GM23338 (cell line): ENCODE data around the gene EIF4E2. TPM values are rescaled to one million over a fixed set of nuclear protein-coding genes. Genes with fewer than 3 reads are reported as not detected.

ENCODE experiments used
- ATAC-seq: fragments of 200-7000 bp; cut with Tn5 transposase; 3 replicates; pipeline ENCODE4 v1.9.1; 2020
- DNase-seq: peaks from one replicate; pipeline ENCODE4 v3.0.0-alpha.2; 2015; ENCODE audit warnings: low spot score
- H2AFZ ChIP-seq: fragments of 200-600 bp; sonication (generic); 2 replicates; pipeline ENCODE4 v1.8.0; 2016; ENCODE audit warnings: antibody characterized with exemption, mild to moderate bottlenecking, moderate library complexity
- H3F3A ChIP-seq: fragments of 200-600 bp; sonication (generic); replicated peaks from 2 replicates; pipeline ENCODE4 v1.8.0; 2017; ENCODE audit warnings: antibody characterized with exemption, mixed run types, low read depth
- H3K27ac ChIP-seq: fragments of 200-600 bp; sonication (generic); 2 replicates; pipeline ENCODE4 v1.6.1; 2016; ENCODE audit warnings: low read depth
- H3K27me3 ChIP-seq: fragments of 200-600 bp; sonication (generic); 2 replicates; pipeline ENCODE4 v1.8.0; 2016; ENCODE audit warnings: mild to moderate bottlenecking, mixed run types, moderate library complexity; ENCODE audit not compliant: insufficient read depth
- H3K36me3 ChIP-seq: fragments of 200-600 bp; sonication (generic); 2 replicates; pipeline ENCODE4 v1.8.0; 2016; ENCODE audit warnings: mild to moderate bottlenecking; ENCODE audit not compliant: insufficient read depth
- H3K4me1 ChIP-seq: fragments of 200-600 bp; sonication (generic); 2 replicates; pipeline ENCODE4 v1.8.0; 2016; ENCODE audit warnings: mild to moderate bottlenecking, moderate library complexity; ENCODE audit not compliant: insufficient read depth
- H3K4me2 ChIP-seq: fragments of 200-600 bp; sonication (generic); 2 replicates; pipeline ENCODE4 v1.7.1; 2017; ENCODE audit warnings: mixed run types
- H3K4me3 ChIP-seq: fragments of 200-600 bp; sonication (generic); 2 replicates; pipeline ENCODE4 v1.6.1; 2016; ENCODE audit warnings: mixed run types
- H3K79me2 ChIP-seq: fragments of 200-600 bp; sonication (generic); replicated peaks from 2 replicates; pipeline ENCODE4 v1.8.0; 2017; ENCODE audit warnings: mild to moderate bottlenecking; ENCODE audit not compliant: insufficient read depth
- H3K9me2 ChIP-seq: fragments of 200-600 bp; sonication (generic); 2 replicates; pipeline ENCODE4 v1.8.0; 2017; ENCODE audit not compliant: insufficient read depth
- H4K20me1 ChIP-seq: fragments of 200-600 bp; sonication (generic); replicated peaks from 2 replicates; pipeline ENCODE4 v1.8.0; 2017; ENCODE audit warnings: mild to moderate bottlenecking; ENCODE audit not compliant: insufficient read depth
- H3K27ac Mint-ChIP-seq: 2 replicates; pipeline ENCODE4 v1.8.0; 2020; ENCODE audit warnings: inconsistent platforms, mild to moderate bottlenecking, moderate library complexity, mixed read lengths
- H3K27me3 Mint-ChIP-seq: 3 replicates; pipeline ENCODE4 v1.8.0; 2022; ENCODE audit warnings: low read depth, mild to moderate bottlenecking, moderate library complexity, mixed read lengths, inconsistent platforms; ENCODE audit not compliant: insufficient read depth, poor library complexity
- H3K36me3 Mint-ChIP-seq: 3 replicates; pipeline ENCODE4 v1.8.0; 2021; ENCODE audit warnings: low read depth, mild to moderate bottlenecking, inconsistent platforms, moderate library complexity, mixed read lengths
- H3K4me1 Mint-ChIP-seq: 3 replicates; pipeline ENCODE4 v1.8.0; 2020; ENCODE audit warnings: mild to moderate bottlenecking, inconsistent platforms, mixed read lengths
- H3K4me3 Mint-ChIP-seq: 3 replicates; pipeline ENCODE4 v1.8.0; 2021; ENCODE audit warnings: moderate library complexity, mild to moderate bottlenecking, inconsistent platforms, mixed read lengths
- H3K9me3 Mint-ChIP-seq: 3 replicates; pipeline ENCODE4 v1.8.0; 2020; ENCODE audit warnings: moderate library complexity, mild to moderate bottlenecking, inconsistent platforms, mixed read lengths
- CREB1 ChIP-seq: fragments of 250-450 bp; sonication (Bioruptor Pico); IDR thresholded peaks from 2 replicates; pipeline ENCODE4 v1.5.0; 2020; ENCODE audit warnings: low read depth, mild to moderate bottlenecking, moderate library complexity
- CTCF ChIP-seq, 2 experiments: fragments of 200-600 bp in 1 of 2; sonication (generic) in 1 of 2; conservative IDR thresholded peaks; 2 replicates each; pipeline versions ENCODE4 v1.5.1 to v1.6.1; 2016 to 2017; ENCODE audit warnings: antibody characterized with exemption in 2 of 2, low read depth in 2 of 2, mild to moderate bottlenecking in 2 of 2, moderate library complexity in 1 of 2
- ETS1 ChIP-seq: IDR thresholded peaks from 2 replicates; pipeline ENCODE4 v1.6.1; 2016; ENCODE audit warnings: antibody characterized with exemption
- EZH2 ChIP-seq: fragments of 200-600 bp; sonication (generic); IDR thresholded peaks from one replicate; pipeline ENCODE4 v1.8.0; 2017; ENCODE audit warnings: antibody characterized with exemption, mild to moderate bottlenecking, low read depth; ENCODE audit not compliant: unreplicated experiment
- EZH2phosphoT487 ChIP-seq: fragments of 200-600 bp; sonication (generic); IDR thresholded peaks from one replicate; pipeline ENCODE4 v1.8.1; 2018; ENCODE audit warnings: antibody characterized with exemption; ENCODE audit not compliant: unreplicated experiment
- JUNB ChIP-seq: IDR thresholded peaks from one replicate; pipeline ENCODE4 v1.6.1; 2016; ENCODE audit warnings: antibody characterized with exemption; ENCODE audit not compliant: unreplicated experiment
- NANOG ChIP-seq: IDR thresholded peaks from 2 replicates; pipeline ENCODE4 v1.6.1; 2016; ENCODE audit warnings: antibody characterized with exemption, borderline replicate concordance
- REST ChIP-seq: IDR thresholded peaks from one replicate; pipeline ENCODE4 v1.6.1; 2018; ENCODE audit warnings: antibody characterized with exemption; ENCODE audit not compliant: unreplicated experiment
- STAT1 ChIP-seq: IDR thresholded peaks from one replicate; pipeline ENCODE4 v1.6.1; 2016; ENCODE audit warnings: antibody characterized with exemption; ENCODE audit not compliant: unreplicated experiment
- ZNF114 ChIP-seq: fragments of 250-450 bp; sonication (Bioruptor Pico); IDR thresholded peaks from 2 replicates; pipeline ENCODE4 v1.5.0; 2020; ENCODE audit warnings: mild to moderate bottlenecking, moderate library complexity
- ZNF331 ChIP-seq: fragments of 250-450 bp; sonication (Bioruptor Pico); IDR thresholded peaks from 2 replicates; pipeline ENCODE4 v1.5.0; 2020; ENCODE audit warnings: low read depth, mild to moderate bottlenecking, moderate library complexity
- ZNF462 ChIP-seq: fragments of 250-450 bp; sonication (Bioruptor Pico); IDR thresholded peaks from 2 replicates; pipeline ENCODE4 v1.5.0; 2020; ENCODE audit warnings: mild to moderate bottlenecking, moderate library complexity
- polyA plus RNA-seq: library from polyadenylated mRNA; unstranded; fragments of >200 nt; fragmentation: Nextera tagmentation; extraction: Ambion mirVana; gene quantifications from 2 replicates; pipeline ENCODE4 v1.2.1, GENCODE V29; 2016
- total RNA-seq: library from RNA; depleted of rRNA; stranded (reverse); fragments of >200 nt; shearing (Covaris generic); gene quantifications from 2 replicates; pipeline ENCODE4 v1.2.3, GENCODE V29; 2014

Gene EIF4E2
- total and polyA plus RNA-seq, 2 experiments from 2014 or later: 68.1 to 152 TPM

DNA sequence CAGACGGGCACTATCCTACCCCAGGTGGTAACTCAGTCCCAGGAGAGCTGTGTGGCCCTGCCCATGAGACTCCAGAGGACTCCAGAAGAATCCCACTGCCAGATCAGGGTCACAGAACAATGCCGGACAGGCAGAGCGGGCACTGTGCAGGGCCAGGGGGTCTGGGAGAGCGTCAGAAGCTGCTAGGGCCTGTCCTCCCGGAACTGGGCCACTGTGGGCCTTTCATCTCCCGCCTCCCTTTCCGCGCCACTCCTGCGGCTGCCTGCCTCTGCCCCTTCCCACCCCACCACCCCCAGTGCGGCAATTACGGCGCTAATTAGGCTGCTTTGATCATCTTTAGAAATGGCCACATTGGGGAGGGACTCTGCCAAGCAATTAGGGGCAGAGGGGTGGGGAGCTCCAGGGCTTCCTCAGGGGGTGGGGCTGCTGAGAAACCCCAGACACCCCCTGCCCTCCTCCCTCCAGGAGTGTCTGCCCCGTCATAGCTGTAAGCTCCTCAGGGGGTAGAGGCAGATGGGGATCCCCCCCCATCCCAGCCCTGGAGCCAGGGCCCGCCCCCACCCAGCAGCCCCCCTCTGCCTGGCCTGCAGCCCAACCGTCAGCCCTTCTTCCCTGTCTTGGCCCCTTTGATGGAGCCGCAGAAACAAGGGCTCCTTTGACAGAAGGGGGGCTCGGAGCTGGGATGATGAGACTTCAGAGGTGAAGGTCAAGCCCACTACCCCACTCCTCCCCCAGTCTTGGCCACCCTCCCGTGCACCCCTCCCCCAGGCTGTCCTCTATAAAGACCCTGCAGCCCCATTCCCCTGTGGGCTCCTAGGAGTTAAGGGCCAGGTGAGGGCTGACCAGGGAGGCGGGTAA is 30.7 kb upstream of the EIF4E2 start, which contains the start of gene PRSS56:
PRSS56 (plus strand) TSS at position 808 of the 858 bp plus-strand sequence. CDS start 211 bp downstream, outside the sequence.
- H3K36me3 ChIP-seq: no peaks in the 10 kb centered on the region
- H3K27ac ChIP-seq: no peak within 1 kb of the TSS
- no peaks in the 10 kb centered on the region; the same call in 1 of the 2 replicates for H3K4me1 ChIP-seq
- 0 out of 2 replicates have a peak, but pooled peaks cover 5% of the 10 kb centered on the region for H3F3A ChIP-seq
- no peak within 1 kb of the TSS for H3K4me2 ChIP-seq
- H3K4me1 Mint-ChIP-seq: peaks cover 21% of the 10 kb centered on the region
- H3K36me3 Mint-ChIP-seq: no peaks in the 10 kb centered on the region
- H3K27me3 Mint-ChIP-seq: peaks cover 32% of the 10 kb centered on the region
- no peak within 1 kb of the TSS for H3K27ac Mint-ChIP-seq
- no peak within 1 kb of the TSS for H3K4me3 Mint-ChIP-seq
- ATAC-seq (no peak), DNase-seq (no peak)
- no peak within 1 kb of the TSS for H3K4me3 ChIP-seq
- H3K9me2 ChIP-seq: no peaks in the 10 kb centered on the region
- no peaks in the 10 kb centered on the region for H3K9me3 Mint-ChIP-seq
- no peaks in the 10 kb centered on the region for H4K20me1 ChIP-seq
- TF ChIP-seq REST: no peak
- TF ChIP-seq JUNB: no peak
- no peak for TF ChIP-seq ZNF331 (CRISPR knock-in tag)
- no peak for TF ChIP-seq CREB1 (CRISPR knock-in tag)
- TF ChIP-seq CTCF (conservative IDR thresholded peaks at IDR 0.05; ENCODE audit: low read depth in 2 of 2): no peak
- no peak for TF ChIP-seq ETS1
- no peak for TF ChIP-seq ZNF114
- no peak for TF ChIP-seq EZH2phosphoT487
- TF ChIP-seq ZNF462 (CRISPR knock-in tag): no peak
- no peak for TF ChIP-seq EZH2
- TF ChIP-seq NANOG: no peak
- TF ChIP-seq STAT1: no peak
- no peak within 1 kb of the TSS for H2AFZ ChIP-seq
- no peaks in the 10 kb centered on the region for H3K79me2 ChIP-seq
- H3K27me3 ChIP-seq: peaks cover 39% of the 10 kb centered on the region
